Keratinocyte (primary cell): ENCODE measurements around the gene MAPK9.

Experiments used
- CTCF ChIP-seq, 3 experiments: IDR thresholded peaks in 1 of 3; conservative IDR thresholded peaks in 1 of 3; optimal IDR thresholded peaks in 1 of 3; 2 replicates in 2 of 3; 3 replicates in 1 of 3; pipeline versions ENCODE3 to v1.5.1; 2011; ENCODE audit warnings: low read length in 3 of 3, mild to moderate bottlenecking in 3 of 3, moderate library complexity in 2 of 3, control low read depth in 1 of 3, inconsistent platforms in 1 of 3; ENCODE audit not compliant: insufficient read depth in 2 of 3; ENCODE audit errors: extremely low read depth in 1 of 3
- EZH2 ChIP-seq: IDR thresholded peaks from one replicate; pipeline ENCODE4 v1.6.1; 2012; ENCODE audit warnings: inconsistent platforms, mild to moderate bottlenecking, low read length, moderate library complexity

GRCh38 chr5:180199390-180199789, 92.5 kb downstream of the MAPK9 start:
- TF ChIP-seq CTCF (optimal IDR thresholded peaks at IDR 0.05 in 1 of 3, IDR thresholded peaks at IDR 0.05 in 1 of 3, conservative IDR thresholded peaks at IDR 0.05 in 1 of 3; ENCODE audit: extremely low read depth in 1 of 3, insufficient read depth in 2 of 3, low read length in 3 of 3) (no peak), EZH2 (no peak)
